ENCODE data around the gene CXCR6.

Gene CXCR6

DNA sequence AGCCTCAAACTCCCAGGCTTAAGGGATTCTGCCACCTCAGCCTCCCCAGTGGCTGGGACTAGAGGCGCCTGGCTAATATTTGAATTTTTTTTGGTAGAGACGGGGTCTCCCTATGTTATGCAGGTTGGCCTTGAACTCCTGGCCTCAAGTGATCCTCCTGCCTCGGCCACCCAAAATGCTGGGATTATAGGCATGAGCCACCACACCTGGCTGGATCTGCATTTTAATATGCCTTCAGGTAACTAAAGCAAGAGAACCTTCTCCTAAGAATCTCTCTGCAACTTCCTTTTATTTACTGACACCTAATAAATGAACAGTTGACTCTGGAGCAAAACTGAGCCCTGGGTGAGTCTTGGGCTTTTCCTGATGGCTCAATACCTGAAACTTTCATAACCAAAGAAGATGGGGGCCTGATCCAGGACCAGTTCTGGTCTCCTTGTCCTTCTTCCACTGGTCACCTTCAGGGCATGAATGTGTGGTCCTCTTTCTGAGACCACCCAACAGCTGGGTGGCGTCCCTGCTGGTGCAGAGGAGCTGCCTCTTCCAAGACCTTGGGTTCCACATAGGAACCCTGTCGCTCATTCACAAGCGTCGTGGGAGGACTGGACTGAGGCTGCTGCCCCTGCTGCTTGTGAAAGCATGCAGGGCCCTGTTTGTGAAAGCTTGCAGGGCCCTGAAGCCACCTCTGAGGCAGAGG, 28.8 kb upstream of the CXCR6 start:
- peaks cover 69% of the 10 kb centered on the region for H3K27me3 Mint-ChIP-seq
- H3K4me3 Mint-ChIP-seq: no peak overlapping the region
- CTCF ChIA-PET: no interaction called here
- peaks cover 23% of the 10 kb centered on the region for H3K36me3 Mint-ChIP-seq
- no peak overlapping the region for H3K27ac Mint-ChIP-seq
- H3K4me1 Mint-ChIP-seq: peaks cover 36% of the 10 kb centered on the region
- H3K9me3 Mint-ChIP-seq: no peaks in the 10 kb centered on the region
- no peak for DNase-seq

GRCh38 chr3:45915059-45915439, 28.2 kb upstream of the CXCR6 start:
- DNase-seq: no peak
- Mint-ChIP-seq H3K27ac (peak overlapping the region; percentile 28), H3K9me3 (no peaks in the 10 kb centered on the region), H3K36me3 (peaks cover 20% of the 10 kb centered on the region), H3K4me1 (peaks cover 33% of the 10 kb centered on the region), H3K4me3 (no peak overlapping the region), H3K27me3 (peaks cover 64% of the 10 kb centered on the region)
- CTCF ChIA-PET: no interaction called here

- DNase-seq: peak; percentile 77
- Mint-ChIP-seq H3K36me3 (peaks cover 20% of the 10 kb centered on the region), H3K27me3 (peaks cover 58% of the 10 kb centered on the region), H3K4me3 (peak overlapping the region; percentile 39), H3K4me1 (peaks cover 31% of the 10 kb centered on the region), H3K9me3 (no peaks in the 10 kb centered on the region), H3K27ac (peak overlapping the region; percentile 62)
- CTCF ChIA-PET: no interaction called here
Observed at GRCh38 chr3:45915518-45916231, 27.6 kb upstream of the CXCR6 start.

DNA sequence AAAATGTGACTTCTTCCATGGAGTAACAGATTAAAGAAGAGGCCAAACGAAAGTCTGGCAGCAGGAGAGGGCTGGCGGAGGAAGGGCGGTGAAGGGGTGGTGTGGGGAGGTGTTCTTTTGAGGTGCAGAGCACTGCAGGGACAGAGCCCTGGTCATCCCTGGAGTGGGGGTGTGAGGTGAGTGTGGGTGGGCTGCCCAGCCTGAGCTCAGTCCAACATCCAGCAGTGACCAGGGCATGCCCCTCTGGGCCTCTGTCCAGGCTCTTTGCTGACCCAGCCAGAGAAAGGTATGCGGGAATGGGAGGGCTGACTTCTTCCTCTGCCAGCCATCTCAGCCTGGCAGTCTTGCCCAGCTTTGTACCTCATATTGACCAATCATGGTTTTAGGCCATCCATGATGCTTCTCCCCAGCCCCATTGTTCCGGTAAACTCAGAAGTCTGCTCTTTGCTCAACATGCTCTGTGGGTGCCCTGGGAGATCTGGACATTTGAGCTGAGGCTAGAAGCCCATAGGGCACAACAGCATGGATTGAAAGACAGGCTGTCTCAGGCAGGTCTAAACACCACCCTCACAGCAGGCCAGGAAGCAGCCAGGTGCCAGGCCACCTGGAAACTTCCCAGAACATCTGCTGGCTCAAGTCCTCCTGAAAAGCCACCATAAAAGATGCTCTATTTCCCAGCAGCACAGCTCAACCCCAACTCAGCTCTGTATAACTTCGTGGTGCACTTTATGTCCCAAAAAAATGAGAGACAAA, 25.9 kb upstream of the CXCR6 start:
- H3K36me3 Mint-ChIP-seq: peaks cover 29% of the 10 kb centered on the region
- no peak overlapping the region for H3K27ac Mint-ChIP-seq
- CTCF ChIA-PET: interaction anchor here (1.1 kb wide), 1 partner anchor 11 kb away, joined by 3 read pairs; no protein-coding TSS in a partner anchor
- DNase-seq: no peak
- no peak overlapping the region for H3K4me3 Mint-ChIP-seq
- no peaks in the 10 kb centered on the region for H3K9me3 Mint-ChIP-seq
- H3K4me1 Mint-ChIP-seq: peaks cover 39% of the 10 kb centered on the region
- H3K27me3 Mint-ChIP-seq: peaks cover 41% of the 10 kb centered on the region

DNA sequence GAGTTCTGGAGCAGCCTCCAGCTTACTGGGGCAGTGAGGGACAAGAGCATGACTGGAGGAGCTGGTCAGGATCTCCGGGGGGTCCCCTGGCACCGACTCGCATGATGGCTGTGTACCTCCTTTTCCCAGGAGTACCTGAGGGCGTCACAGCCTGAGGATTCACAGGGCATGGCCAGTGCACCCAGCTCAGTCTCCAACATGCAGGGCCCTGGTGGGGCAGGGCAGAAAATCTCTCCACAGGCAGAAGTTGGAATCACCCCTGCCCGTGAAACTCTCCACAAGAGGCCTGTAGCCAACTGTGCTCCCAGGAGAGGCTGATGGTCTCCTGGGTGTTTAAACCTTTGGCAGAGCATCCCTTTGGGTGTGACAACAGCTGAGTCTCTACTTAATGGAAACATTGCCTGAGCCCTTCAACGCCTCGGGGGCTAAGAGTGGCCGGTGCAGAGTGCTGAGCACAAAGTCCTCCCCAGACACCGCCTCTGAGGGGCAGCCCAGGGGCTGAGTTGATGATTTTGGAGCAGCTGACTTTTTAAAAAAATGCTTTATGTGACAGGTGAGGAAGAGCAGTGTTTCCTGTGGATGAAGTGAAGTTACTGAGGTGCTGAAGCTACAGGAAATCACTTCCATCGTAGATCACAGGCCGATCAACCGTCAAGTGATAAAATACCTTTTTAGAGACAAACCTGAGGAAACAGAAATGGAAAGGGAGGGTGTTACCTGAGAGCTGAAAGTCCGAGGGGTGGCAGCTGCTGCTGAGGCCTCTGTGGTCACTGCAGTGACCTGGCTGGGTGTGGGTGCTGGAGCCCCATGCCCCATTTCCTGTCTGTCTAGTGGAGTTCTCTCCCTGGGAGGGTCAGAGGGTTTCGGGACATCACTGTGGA, 21.9 kb upstream of the CXCR6 start:
- no peak for DNase-seq
- no peak overlapping the region for H3K27ac Mint-ChIP-seq
- peaks cover 19% of the 10 kb centered on the region for H3K4me1 Mint-ChIP-seq
- H3K9me3 Mint-ChIP-seq: no peaks in the 10 kb centered on the region
- CTCF ChIA-PET: interaction anchor here (0.8 to 1.5 kb wide), 4 partner anchors 12 to 158 kb away, joined by 3 to 5 read pairs (median 4); no protein-coding TSS in a partner anchor
- peaks cover 50% of the 10 kb centered on the region for H3K36me3 Mint-ChIP-seq
- H3K27me3 Mint-ChIP-seq: peaks cover 5% of the 10 kb centered on the region
- no peak overlapping the region for H3K4me3 Mint-ChIP-seq

GRCh38 chr3:45922039-45922326, 21.3 kb upstream of the CXCR6 start:
- no peaks in the 10 kb centered on the region for H3K9me3 Mint-ChIP-seq
- CTCF ChIA-PET: interaction anchor here (1.4 kb wide), 1 partner anchor 40 kb away, joined by 3 read pairs; no protein-coding TSS in a partner anchor
- no peak overlapping the region for H3K4me3 Mint-ChIP-seq
- no peak for DNase-seq
- no peak overlapping the region for H3K27ac Mint-ChIP-seq
- H3K36me3 Mint-ChIP-seq: peaks cover 54% of the 10 kb centered on the region
- no peaks in the 10 kb centered on the region for H3K27me3 Mint-ChIP-seq
- peaks cover 14% of the 10 kb centered on the region for H3K4me1 Mint-ChIP-seq

DNA sequence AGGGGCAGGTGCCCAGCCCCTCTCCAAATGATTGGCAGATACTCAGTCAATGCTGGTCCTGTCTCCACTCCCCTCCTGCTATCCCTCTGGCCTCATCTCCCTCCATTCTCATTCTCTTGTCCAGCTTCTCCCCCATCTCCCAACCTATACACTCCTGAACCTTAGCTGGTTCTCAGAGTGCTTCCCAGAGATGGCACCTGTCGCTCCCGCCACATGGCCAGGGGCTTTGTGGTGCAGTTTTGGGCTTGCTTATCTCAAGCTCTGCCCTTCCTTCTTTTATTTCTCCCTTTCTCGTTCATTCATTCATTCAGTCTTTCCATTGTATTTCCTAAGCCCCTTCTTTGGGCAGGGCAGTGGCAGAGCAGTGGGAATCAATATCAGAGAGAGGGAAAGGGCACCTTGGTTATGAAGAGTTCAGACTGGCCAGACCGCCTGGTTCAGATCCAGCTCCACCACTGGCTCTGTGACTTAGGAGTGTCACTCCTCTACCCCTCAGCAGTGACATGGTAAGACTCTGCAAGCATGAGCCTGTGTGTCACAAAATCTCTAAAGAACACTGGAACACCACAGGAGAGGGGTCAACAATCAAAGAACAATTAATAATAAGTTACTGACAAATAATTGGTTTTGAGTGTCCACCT, 20.2 kb upstream of the CXCR6 start:
- peaks cover 63% of the 10 kb centered on the region for H3K36me3 Mint-ChIP-seq
- no peak for DNase-seq
- CTCF ChIA-PET: interaction anchor here (0.7 to 10.0 kb wide), 5 partner anchors 11 to 414 kb away, joined by 3 to 87 read pairs (median 3); no protein-coding TSS in a partner anchor
- no peaks in the 10 kb centered on the region for H3K9me3 Mint-ChIP-seq
- no peaks in the 10 kb centered on the region for H3K27me3 Mint-ChIP-seq
- peak overlapping the region; percentile 66 for H3K27ac Mint-ChIP-seq
- no peak overlapping the region for H3K4me3 Mint-ChIP-seq
- H3K4me1 Mint-ChIP-seq: peaks cover 9% of the 10 kb centered on the region

GRCh38 chr3:45923755-45924154, 19.5 kb upstream of the CXCR6 start:
- Mint-ChIP-seq H3K9me3 (no peaks in the 10 kb centered on the region), H3K36me3 (peaks cover 63% of the 10 kb centered on the region), H3K27ac (peak overlapping the region; percentile 34), H3K4me1 (peaks cover 9% of the 10 kb centered on the region), H3K27me3 (no peaks in the 10 kb centered on the region), H3K4me3 (no peak overlapping the region)
- CTCF ChIA-PET: interaction anchor here (0.7 to 10.0 kb wide), 3 partner anchors 162 to 414 kb away, joined by 3 to 87 read pairs (median 3); no protein-coding TSS in a partner anchor
- DNase-seq: no peak

DNA sequence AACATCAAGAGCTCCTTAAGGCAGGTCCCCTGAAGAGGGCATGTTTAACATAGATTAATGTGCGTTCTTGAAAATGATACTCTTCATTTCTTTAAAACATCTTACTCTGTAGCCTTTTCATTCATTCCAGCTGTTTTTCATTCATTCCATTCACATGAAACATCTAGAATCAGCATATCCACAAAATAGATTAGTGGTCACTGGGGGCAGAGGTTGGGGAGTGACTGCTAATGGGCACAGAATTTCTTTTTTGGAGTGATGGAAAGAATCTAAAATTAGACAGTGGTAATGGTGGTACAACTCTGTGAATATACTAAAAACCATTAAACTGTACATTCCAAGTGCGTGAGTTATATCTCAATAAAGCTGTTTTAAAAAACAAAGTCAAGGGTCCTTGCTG, 15.4 kb upstream of the CXCR6 start:
- Mint-ChIP-seq H3K27me3 (no peaks in the 10 kb centered on the region), H3K4me3 (no peak overlapping the region), H3K27ac (no peak overlapping the region), H3K9me3 (no peaks in the 10 kb centered on the region), H3K4me1 (no peaks in the 10 kb centered on the region), H3K36me3 (peaks cover 65% of the 10 kb centered on the region)
- DNase-seq: no peak
- CTCF ChIA-PET: interaction anchor here (1.1 to 10.0 kb wide), 5 partner anchors 9 to 166 kb away, joined by 3 to 87 read pairs (median 3); no protein-coding TSS in a partner anchor

DNA sequence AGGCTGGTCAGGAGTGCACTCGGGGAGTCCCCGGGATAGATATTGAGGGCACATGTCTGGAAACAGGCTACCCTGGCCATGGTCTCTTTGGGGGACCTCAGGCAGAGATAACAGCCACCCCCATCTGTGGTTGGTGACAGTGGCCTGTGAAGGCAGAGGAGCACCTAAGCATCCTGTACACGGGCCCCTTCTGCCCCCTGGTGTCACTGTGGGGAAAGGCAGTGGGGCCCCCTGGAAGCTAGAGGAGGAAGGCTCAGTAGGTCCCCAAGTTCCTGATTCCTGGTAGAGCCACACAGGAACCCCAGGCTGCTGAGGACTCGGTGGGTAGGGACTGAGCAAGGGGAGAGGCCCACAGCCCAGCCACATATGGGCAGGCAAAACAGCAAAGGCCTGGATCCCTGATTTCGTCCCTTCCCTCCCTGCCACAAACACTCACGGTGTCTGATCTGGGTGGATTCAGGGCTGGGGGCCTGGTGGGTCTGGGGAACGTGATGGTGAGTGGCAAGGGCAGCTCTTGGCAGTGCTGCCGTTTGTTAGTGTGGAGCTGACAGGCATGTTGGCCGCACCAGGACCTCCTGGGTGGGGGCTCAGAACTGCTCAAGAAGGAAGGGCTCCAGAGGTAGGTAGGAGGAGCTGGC, 14.1 kb upstream of the CXCR6 start:
- Mint-ChIP-seq H3K27me3 (no peaks in the 10 kb centered on the region), H3K36me3 (peaks cover 70% of the 10 kb centered on the region), H3K4me3 (no peak overlapping the region), H3K9me3 (no peaks in the 10 kb centered on the region), H3K27ac (no peak overlapping the region), H3K4me1 (no peaks in the 10 kb centered on the region)
- CTCF ChIA-PET: interaction anchor here (0.6 to 10.0 kb wide), 17 partner anchors 10 to 258 kb away, joined by 3 to 87 read pairs (median 3); partner anchors contain the start of gene LZTFL1
- peak; percentile 78 for DNase-seq

DNA sequence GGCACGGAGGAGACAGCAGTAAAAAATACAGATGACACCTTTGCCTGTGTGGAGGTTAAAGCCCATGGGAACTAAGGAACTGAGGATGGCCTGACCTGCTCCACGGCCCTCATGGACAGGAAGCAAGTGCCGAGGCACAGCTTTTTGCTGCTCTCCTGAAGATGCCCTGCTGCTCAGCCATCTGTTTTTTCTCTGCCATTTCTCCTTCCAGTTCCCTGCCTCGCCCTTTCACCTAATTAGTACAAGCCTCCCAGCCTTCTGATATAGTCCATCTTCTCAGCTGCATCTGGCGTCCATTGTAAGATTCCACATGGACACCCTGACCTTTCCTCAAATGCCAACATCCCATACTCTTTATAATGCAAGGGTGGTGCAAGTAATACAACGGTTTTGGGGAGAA, 11.8 kb upstream of the CXCR6 start:
- Mint-ChIP-seq H3K27ac (no peak overlapping the region), H3K4me1 (no peaks in the 10 kb centered on the region), H3K27me3 (no peaks in the 10 kb centered on the region), H3K36me3 (peaks cover 74% of the 10 kb centered on the region), H3K9me3 (no peaks in the 10 kb centered on the region), H3K4me3 (no peak overlapping the region)
- CTCF ChIA-PET: interaction anchor here (1.0 to 10.0 kb wide), 3 partner anchors 147 to 170 kb away, joined by 4 to 87 read pairs (median 86); no protein-coding TSS in a partner anchor
- no peak for DNase-seq

DNA sequence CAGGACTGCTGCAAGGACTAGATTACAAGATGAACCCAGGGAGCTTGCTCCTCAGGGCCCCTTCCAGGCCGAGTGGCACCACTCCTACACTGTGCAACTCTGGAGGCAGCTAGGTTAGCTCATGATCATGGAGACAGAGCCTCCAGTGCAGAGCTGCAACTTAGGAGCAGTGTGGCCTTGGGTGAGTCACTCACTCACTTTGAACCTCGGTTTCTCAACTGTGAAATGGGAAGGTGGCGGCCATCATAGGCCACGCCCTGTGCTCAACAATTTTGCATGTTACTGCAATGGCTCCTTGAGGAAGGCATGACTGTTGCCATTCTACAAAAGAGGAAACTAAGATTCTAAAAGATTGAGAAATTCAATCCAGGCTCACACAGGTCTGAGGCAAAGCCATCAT, 11.2 kb upstream of the CXCR6 start:
- H3K27ac Mint-ChIP-seq: no peak overlapping the region
- peaks cover 71% of the 10 kb centered on the region for H3K36me3 Mint-ChIP-seq
- CTCF ChIA-PET: interaction anchor here (1.0 to 10.0 kb wide), 3 partner anchors 146 to 171 kb away, joined by 4 to 87 read pairs (median 86); no protein-coding TSS in a partner anchor

DNA sequence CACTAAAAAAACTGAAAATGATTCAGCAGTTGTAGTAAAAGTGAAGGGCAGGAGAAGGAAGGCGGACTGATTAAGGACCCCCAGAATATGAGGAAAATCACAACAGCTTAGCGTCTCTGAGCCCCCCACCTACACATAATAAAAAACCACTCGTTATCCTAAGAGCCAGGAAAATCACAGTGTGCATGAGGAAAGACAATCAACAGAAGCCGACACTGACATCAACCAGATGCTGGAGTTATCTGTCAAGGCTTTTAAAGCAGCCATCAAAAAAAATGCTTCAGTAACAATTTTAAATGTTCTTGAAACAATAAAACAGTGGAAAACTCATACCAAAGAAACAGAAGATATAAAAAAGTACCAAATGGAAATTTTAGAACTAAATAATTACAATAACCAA, 9.7 kb upstream of the CXCR6 start:
- Mint-ChIP-seq H3K36me3 (peaks cover 62% of the 10 kb centered on the region), H3K27ac (no peak overlapping the region), H3K9me3 (no peaks in the 10 kb centered on the region), H3K27me3 (no peaks in the 10 kb centered on the region), H3K4me1 (peaks cover 2% of the 10 kb centered on the region), H3K4me3 (no peak overlapping the region)
- CTCF ChIA-PET: interaction anchor here (8.7 kb wide), 1 partner anchor 145 kb away, joined by 86 read pairs; no protein-coding TSS in a partner anchor
- DNase-seq: no peak

More for the DNA sequence above, 11.2 kb upstream of the CXCR6 start:
- H3K27me3 Mint-ChIP-seq: no peaks in the 10 kb centered on the region
- no peak for DNase-seq
- no peak overlapping the region for H3K4me3 Mint-ChIP-seq
- no peaks in the 10 kb centered on the region for H3K4me1 Mint-ChIP-seq
- H3K9me3 Mint-ChIP-seq: no peaks in the 10 kb centered on the region

Data from activated naive CD4-positive, alpha-beta T cell treated with anti-CD3 and anti-CD28 coated beads, Interleukin-2, amount 10 ng/mL, durations not matched to agents 7 days and 5 days (primary cell).